ENCODE results near the gene DNAJC22.

DNAJC22 gene

GRCh38 chr12:49342066-49342913, 4.4 kb upstream of the DNAJC22 start:
- peak overlapping the region; percentile 33 for H3K4me3 ChIP-seq (ENCODE audit: low read depth, low read length)
- DNase-seq (ENCODE audit: low read depth) = no peak

DNA sequence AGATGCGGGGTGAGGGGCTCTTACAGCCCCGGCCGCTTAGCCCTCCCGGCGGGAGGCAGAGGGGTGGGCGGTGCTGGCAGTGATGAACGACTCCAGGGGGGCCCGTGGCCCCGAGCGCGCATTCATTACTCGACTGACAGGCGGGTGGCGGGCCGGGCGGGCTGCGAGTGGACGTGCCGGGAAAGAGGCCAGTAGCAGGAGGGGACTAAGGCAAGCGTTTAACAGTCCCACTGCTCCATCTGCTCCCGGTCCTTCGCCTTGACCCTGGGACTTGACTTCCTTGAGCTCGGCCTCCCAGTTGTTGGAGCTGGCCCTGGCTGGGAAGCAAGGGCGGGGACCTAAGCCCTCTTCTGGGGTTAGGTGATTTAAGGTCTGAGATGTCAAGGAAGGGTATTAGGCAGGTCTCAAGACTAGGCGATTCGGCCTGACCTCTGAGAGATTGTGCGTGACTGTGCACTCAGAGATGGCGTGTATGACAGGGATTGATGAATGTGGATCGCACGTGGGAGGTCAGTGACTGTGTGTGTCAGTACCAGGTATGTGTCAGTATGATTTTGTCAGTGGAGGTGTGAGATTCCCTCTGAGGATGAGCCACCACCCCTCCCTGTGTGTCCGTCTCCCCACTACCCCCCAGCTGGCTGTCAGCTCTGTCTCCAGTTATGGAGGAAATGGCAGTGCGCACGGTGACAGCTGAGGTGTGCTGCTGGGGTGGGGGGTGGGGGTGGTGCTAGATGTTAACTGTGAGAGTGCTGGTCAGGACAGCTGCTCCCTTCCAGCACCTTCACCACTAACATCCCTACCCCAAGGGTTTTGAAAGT, 3.6 kb upstream of the DNAJC22 start:
- DNase-seq (ENCODE audit: low read depth) = no peak
- H3K4me3 ChIP-seq (ENCODE audit: low read depth, low read length) = peak overlapping the region; percentile 33

- DNase-seq (ENCODE audit: low read depth) = no peak
- no peak overlapping the region for H3K4me3 ChIP-seq (ENCODE audit: low read depth, low read length)
Observed at GRCh38 chr12:49344486-49345050, 2.1 kb upstream of the DNAJC22 start.

DNA sequence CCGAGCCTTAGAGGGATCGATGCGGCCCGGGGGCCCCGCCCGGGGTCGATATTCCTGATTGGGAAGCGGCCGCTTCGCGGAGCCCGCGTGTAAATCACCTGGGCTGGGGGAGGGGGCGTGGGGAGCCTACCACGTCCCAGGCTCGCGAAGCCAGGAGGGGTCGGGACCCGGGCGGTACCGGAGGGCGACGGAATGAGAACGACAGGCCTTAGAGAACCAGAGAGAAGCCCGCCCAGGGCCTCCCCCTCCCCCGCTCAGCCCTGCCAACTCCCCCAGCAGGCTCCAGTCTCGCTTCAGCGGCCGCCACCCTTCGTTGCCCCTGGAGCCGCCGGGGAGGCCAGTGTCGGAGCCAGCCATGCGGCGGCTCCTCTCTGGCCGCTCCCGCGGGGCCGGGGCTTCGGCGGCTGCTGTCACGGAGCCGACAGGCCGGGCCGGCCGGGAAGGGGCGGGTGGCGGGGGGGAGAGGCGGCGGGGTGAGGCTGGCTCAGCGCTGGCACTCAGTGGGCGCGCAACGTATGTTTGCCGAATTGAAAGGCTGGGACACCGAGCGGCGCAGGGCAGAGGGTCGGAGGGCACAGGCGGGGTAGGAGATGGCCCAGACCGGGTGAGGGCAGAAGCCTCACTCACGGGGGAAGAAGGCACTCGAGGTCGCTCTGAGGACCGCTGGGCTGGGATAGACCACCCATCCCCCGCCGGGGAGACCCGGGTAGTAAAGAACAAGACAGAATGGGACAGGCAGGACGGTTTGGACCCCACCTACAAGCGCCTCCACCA, 1.4 kb upstream of the DNAJC22 start:
- DNase-seq (ENCODE audit: low read depth) = no peak
- H3K4me3 ChIP-seq (ENCODE audit: low read depth, low read length) = peak overlapping the region; percentile 42

- H3K4me3 ChIP-seq (ENCODE audit: low read depth, low read length) = peak overlapping the region; percentile 42
- no peak for DNase-seq (ENCODE audit: low read depth)
Observed at GRCh38 chr12:49345825-49346658, 646 bp upstream of the DNAJC22 start.

DNA sequence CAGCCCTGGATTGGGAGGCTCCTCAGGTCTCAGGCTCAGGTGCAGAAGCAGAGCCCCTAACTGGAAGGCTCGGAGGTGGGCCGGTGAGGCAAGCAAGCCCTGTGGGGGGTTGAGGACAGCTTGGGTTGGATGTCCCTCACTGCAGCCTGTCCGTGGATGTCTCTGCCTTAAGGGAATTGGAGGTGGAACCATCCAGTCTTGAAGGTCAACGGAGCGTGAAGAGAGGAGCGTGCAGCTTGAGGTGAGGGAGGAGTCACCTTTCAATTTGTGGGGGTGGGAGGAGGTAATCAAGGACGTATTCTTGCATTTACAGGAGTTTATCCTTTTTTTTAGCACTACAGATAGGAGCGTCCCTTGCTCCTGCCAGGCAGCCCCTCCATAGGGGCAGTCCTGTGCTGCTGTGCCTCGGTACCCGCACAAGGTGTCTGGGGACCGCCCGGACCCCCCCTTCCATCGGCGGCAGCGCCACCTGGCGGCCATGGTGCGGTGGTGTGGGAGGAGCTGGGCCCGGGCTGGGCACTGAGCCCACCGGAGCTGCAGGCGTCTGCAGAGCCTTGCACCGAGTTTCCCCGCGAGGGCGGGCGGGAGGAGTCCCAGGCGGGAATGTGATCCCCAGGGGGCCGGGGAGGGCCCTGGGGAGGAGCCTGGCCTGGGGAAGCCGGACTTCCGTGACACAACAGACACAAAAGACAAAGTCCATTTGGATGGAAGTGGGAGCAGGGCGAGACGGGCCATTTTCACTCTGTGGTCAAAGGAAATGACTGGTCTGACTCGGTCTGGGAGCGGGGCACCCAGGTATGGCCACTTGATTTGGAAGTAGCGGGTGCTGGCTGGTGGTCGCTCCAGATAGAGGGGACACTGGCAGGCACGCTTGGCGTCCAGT, 864 bp downstream of the DNAJC22 start:
- DNase-seq (ENCODE audit: low read depth) = no peak
- H3K4me3 ChIP-seq (ENCODE audit: low read depth, low read length) = peak overlapping the region; percentile 21

GRCh38 chr12:49348781-49349180, 2.1 kb downstream of the DNAJC22 start:
- no peak for DNase-seq (ENCODE audit: low read depth)
- H3K4me3 ChIP-seq (ENCODE audit: low read depth, low read length) = no peak overlapping the region

DNA sequence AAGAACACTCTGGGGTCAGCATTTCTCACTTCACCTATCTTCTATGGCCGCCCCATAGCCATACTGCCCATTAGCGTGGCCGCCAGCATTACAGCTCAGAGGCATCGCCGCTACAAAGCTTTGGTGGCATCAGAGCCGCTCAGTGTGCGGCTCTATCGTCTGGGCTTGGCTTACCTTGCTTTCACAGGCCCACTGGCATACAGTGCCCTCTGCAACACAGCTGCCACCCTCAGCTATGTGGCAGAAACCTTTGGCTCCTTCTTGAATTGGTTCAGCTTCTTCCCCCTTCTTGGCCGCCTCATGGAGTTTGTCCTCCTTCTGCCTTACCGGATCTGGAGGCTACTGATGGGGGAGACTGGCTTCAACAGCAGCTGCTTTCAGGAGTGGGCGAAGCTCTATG, 2.6 kb downstream of the DNAJC22 start:
- DNase-seq (ENCODE audit: low read depth) = no peak
- no peak overlapping the region for H3K4me3 ChIP-seq (ENCODE audit: low read depth, low read length)

DNA sequence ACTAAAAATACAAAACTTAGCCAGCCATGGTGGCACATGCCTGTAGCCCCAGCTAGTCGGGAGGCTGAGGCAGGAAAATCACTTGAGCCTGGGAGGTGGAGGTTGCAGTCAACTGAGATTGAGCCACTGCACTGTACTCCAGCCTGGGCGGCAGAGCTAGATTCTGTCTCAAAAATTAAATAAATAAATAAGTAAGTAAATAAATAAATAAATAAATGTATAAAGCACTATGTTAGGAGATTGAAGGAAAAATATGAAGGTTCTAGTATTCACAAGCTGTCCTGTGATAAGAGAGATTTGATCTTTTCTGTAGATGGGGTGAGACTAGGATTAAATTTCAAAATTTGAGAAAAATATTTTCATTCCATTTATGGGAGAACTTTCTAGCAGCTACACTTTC, 5.7 kb downstream of the DNAJC22 start:
- no peak for DNase-seq (ENCODE audit: low read depth)
- H3K4me3 ChIP-seq (ENCODE audit: low read depth, low read length) = no peak overlapping the region

- DNase-seq (ENCODE audit: low read depth) = no peak
- no peak overlapping the region for H3K4me3 ChIP-seq (ENCODE audit: low read depth, low read length)
Observed at GRCh38 chr12:49355913-49356312, 9.2 kb downstream of the DNAJC22 start.

DNA sequence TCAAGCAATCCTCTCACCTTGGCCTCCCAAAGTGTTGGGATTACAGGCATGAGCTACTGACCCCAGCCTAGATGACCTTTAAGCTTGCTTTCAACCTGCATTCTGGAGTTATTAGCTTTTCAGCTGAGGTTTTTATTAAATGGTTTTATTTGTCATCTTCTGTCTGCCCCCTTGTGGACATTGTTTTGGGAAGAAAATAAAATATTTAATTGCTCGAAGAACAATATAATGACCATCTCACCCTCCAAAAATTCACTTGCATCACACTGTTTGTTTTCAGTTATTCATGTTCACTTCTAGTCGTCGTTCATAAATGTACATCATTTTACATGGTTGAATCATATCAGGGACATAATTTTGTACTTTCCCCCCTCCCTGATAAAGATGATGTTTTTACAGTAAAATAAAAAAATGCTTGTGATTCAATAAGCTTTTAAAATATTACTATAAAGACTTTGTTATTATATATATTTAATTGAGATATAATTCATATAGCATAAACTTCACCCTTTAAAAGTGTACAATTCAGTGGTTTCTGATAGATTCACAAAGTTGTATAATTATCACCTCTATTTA, 10.5 kb downstream of the DNAJC22 start:
- no peak overlapping the region for H3K4me3 ChIP-seq (ENCODE audit: low read depth, low read length)
- DNase-seq (ENCODE audit: low read depth) = no peak

DNA sequence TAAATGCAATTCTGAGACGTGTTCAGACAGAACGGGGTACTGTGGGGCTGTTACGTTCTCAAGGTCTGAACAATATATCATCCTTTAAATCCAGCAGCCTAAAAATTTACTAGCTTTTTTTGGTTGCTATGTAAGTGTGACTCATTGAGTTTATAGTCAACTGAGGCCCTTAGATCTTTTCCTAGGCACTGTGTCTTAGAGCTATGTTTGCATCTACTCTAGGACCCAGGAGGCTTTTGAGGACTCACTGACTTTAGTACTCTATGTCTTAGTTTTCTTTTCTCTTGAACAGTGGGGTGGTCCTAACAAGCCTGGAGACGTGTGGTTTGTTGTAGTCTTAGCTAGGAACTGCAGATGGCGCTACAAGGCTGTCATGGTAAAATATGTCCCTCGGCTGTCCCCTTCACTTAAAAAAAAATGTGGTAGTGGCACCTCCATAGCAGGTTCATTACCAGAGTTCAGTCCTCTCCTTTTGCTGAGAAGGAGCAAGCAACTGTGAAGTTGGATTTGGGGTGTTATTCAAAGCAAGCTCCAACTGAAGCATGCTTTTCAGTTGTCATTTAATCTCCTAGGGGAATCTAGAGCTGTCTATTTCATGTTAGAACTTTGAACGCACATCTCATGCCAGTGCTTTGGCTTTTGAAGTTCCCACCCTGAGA, 11.9 kb downstream of the DNAJC22 start:
- DNase-seq (ENCODE audit: low read depth) = peak; percentile 47
- H3K4me3 ChIP-seq (ENCODE audit: low read depth, low read length) = no peak overlapping the region

- no peak for DNase-seq (ENCODE audit: low read depth)
- no peak overlapping the region for H3K4me3 ChIP-seq (ENCODE audit: low read depth, low read length)
Observed at GRCh38 chr12:49359671-49360070, 13.0 kb downstream of the DNAJC22 start.

GRCh38 chr12:49362077-49362476, 15.4 kb downstream of the DNAJC22 start:
- DNase-seq (ENCODE audit: low read depth) = no peak
- no peak overlapping the region for H3K4me3 ChIP-seq (ENCODE audit: low read depth, low read length)

DNA sequence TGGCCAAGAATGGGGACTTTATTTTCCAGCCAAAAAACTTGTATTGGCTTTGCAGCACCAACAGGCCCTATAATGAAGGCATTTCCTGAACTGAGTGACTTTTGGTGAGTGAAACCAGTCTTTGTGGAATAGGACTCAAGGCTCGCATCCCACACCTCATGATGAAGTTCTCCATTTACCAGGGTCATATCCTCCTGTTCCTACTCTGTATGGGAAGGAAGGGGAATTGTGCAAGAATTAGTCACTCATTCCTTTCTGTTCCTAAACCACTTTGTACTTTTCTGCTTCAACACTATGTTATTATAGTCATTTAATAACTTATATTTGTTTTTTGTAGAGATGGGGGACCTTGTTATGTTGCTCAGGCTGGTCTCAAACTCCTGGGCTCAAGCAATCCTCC, 18.3 kb downstream of the DNAJC22 start:
- H3K4me3 ChIP-seq (ENCODE audit: low read depth, low read length) = no peak overlapping the region
- DNase-seq (ENCODE audit: low read depth) = peak; percentile 78

GRCh38 chr12:49365542-49365941, 18.9 kb downstream of the DNAJC22 start:
- H3K4me3 ChIP-seq (ENCODE audit: low read depth, low read length) = no peak overlapping the region
- peak; percentile 74 for DNase-seq (ENCODE audit: low read depth)

DNA sequence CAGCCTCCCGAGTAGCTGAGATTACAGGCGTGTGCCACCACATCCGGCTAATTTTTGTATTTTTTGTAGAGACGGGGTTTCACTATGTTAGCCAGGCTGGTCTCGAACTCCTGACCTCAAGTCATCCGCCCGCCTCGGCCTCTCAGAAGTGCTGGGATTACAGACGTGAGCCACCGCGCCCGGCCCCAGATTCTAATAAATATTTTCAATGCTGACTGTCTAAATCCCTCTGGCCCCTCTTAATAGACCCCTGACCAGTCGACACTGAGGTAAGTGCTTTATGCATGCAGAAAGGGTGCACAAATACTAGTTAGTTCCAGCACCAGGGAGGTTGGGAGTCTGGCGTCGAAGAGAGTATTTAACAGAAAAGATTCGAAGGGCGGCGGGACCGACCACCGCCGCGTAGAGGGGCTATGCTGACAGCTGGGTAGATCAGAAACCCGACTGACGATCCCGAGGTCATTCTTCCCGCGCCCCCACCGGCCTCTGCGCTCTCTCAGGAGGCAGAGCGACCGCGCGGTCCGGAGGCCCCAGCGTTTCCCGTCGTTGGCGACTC, 19.5 kb downstream of the DNAJC22 start:
- no peak for DNase-seq (ENCODE audit: low read depth)
- peak overlapping the region; percentile 78 for H3K4me3 ChIP-seq (ENCODE audit: low read depth, low read length)
